Measurements from ENCODE around the gene BAAT.

The BAAT gene

DNA sequence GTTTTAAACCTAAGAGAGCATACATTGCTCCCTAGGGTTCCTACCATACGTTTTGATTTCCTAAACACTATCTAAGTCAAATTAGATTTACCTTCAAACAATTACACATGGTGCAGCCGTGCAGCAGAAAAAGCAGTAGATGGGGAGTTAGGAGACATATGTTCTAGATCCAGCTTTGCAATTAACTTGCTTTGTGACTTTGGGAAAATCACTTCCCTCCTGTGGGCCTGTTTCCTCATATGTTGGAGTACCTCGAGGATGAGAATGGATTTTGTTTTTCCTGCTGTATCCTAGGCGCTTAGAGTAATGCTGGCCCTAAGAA, 12.9 kb upstream of the BAAT start:
- peaks cover 94% of the 10 kb centered on the region for H3K36me3 Mint-ChIP-seq (ENCODE audit: low read depth)
- TF ChIP-seq CTCF (IDR thresholded peaks at IDR 0.05; ENCODE audit: unreplicated experiment in 3 of 3) = no peak
- no peaks in the 10 kb centered on the region for H3K27me3 Mint-ChIP-seq (ENCODE audit: low read depth)
- peaks cover 49% of the 10 kb centered on the region for H3K9me3 Mint-ChIP-seq
- H3K27ac Mint-ChIP-seq = peak overlapping the region; percentile 95 to 99 (median 99)
- peak overlapping the region; percentile 94 to 98 (median 98) for H3K4me3 Mint-ChIP-seq
- H3K4me1 Mint-ChIP-seq = peaks cover 29% of the 10 kb centered on the region

- H3K36me3 Mint-ChIP-seq (ENCODE audit: low read depth) = peaks cover 92% of the 10 kb centered on the region
- no peaks in the 10 kb centered on the region for H3K27me3 Mint-ChIP-seq (ENCODE audit: low read depth)
Observed at GRCh38 chr9:101394687-101395086, 9.9 kb upstream of the BAAT start.

DNA sequence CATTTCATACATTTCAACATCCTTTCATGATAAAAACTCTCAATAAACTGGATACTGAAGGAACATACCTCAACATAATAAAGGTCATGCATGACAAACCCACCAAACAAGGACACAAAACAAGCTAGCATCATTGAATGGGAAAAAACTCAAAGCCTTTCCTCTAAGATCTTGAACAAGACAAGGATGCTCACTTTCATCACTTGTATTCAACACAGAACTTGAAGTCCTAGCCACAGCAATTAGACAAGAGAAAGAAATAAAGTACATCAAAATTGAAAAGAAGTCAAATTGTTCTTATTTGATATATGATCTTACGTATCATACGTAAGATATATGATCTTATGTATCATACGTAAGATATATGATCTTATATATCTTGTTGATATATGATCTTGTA, 8.3 kb upstream of the BAAT start:
- no peak for TF ChIP-seq CTCF (IDR thresholded peaks at IDR 0.05; ENCODE audit: unreplicated experiment in 3 of 3)
- Mint-ChIP-seq H3K9me3 (peaks cover 39% of the 10 kb centered on the region), H3K27ac (no peak overlapping the region), H3K4me1 (peaks cover 10% of the 10 kb centered on the region), H3K4me3 (no peak overlapping the region), H3K27me3 (ENCODE audit: low read depth) (no peaks in the 10 kb centered on the region), H3K36me3 (ENCODE audit: low read depth) (peaks cover 92% of the 10 kb centered on the region)

More at GRCh38 chr9:101394687-101395086, 9.9 kb upstream of the BAAT start:
- H3K4me3 Mint-ChIP-seq = peak overlapping the region in 1 of 3 experiments; percentile 20
- no peak overlapping the region for H3K27ac Mint-ChIP-seq
- H3K9me3 Mint-ChIP-seq = peaks cover 39% of the 10 kb centered on the region
- no peak for TF ChIP-seq CTCF (IDR thresholded peaks at IDR 0.05; ENCODE audit: unreplicated experiment in 3 of 3)
- H3K4me1 Mint-ChIP-seq = peaks cover 10% of the 10 kb centered on the region

DNA sequence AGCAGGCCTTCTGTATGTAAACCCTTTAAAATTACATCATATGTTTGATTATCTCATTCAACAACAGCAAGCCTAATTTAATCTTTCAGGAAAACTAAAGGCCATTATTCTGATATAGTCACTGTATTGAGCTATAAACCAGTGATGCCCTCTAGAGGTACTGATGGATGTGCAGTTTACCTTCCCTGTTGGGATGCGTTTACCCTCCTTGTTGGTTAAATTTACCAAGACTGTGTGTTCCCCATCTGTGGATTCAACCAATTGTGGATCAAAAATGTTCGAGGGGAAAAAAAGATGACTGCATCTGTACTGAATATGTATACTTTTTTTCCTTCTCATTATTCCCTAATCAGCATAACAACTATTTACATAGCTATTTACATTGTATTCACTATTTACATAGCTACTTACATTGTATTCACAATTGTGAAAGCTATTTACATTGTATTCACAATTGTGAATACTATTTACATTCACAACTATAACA, 3.7 kb upstream of the BAAT start:
- H3K27ac Mint-ChIP-seq = peak overlapping the region in 1 of 3 experiments; percentile 29
- TF ChIP-seq CTCF (IDR thresholded peaks at IDR 0.05; ENCODE audit: unreplicated experiment in 3 of 3) = peak in 1 of 3 experiments; percentile 25
- H3K4me3 Mint-ChIP-seq = no peak overlapping the region
- H3K9me3 Mint-ChIP-seq = peaks cover 34% of the 10 kb centered on the region
- peaks cover 3% of the 10 kb centered on the region for H3K27me3 Mint-ChIP-seq (ENCODE audit: low read depth)
- H3K4me1 Mint-ChIP-seq = no peaks in the 10 kb centered on the region
- H3K36me3 Mint-ChIP-seq (ENCODE audit: low read depth) = peaks cover 81% of the 10 kb centered on the region

- peaks cover 78% of the 10 kb centered on the region for H3K36me3 Mint-ChIP-seq (ENCODE audit: low read depth)
- peak overlapping the region in 1 of 3 experiments; percentile 29 for H3K27ac Mint-ChIP-seq
- TF ChIP-seq CTCF (IDR thresholded peaks at IDR 0.05; ENCODE audit: unreplicated experiment in 3 of 3) = peak; percentile 37 to 53 (median 37)
- no peaks in the 10 kb centered on the region for H3K4me1 Mint-ChIP-seq
- H3K9me3 Mint-ChIP-seq = peaks cover 31% of the 10 kb centered on the region
- no peak overlapping the region for H3K4me3 Mint-ChIP-seq
- peaks cover 3% of the 10 kb centered on the region for H3K27me3 Mint-ChIP-seq (ENCODE audit: low read depth)
Observed at GRCh38 chr9:101387871-101388506, 3.2 kb upstream of the BAAT start.

- no peak overlapping the region for H3K4me3 Mint-ChIP-seq
Observed at GRCh38 chr9:101383361-101383760, 1.4 kb downstream of the BAAT start.

More at GRCh38 chr9:101383361-101383760, 1.4 kb downstream of the BAAT start:
- H3K27ac Mint-ChIP-seq = no peak overlapping the region
- no peak for TF ChIP-seq CTCF (IDR thresholded peaks at IDR 0.05; ENCODE audit: unreplicated experiment in 3 of 3)
- H3K36me3 Mint-ChIP-seq (ENCODE audit: low read depth) = peaks cover 38% of the 10 kb centered on the region
- H3K27me3 Mint-ChIP-seq (ENCODE audit: low read depth) = peaks cover 3% of the 10 kb centered on the region
- H3K9me3 Mint-ChIP-seq = peaks cover 21% of the 10 kb centered on the region
- H3K4me1 Mint-ChIP-seq = no peaks in the 10 kb centered on the region
